ENCODE measurements around the gene TTN. TPM values are rescaled to one million over a fixed set of nuclear protein-coding genes. Genes with fewer than 3 reads are reported as not detected.

TTN gene
- total RNA-seq, 6 experiments from 2014 or later, result 0.42 to 9.5 (median 0.97) TPM

- Histone ChIP-seq H3K4me3 (no peak overlapping the region), H3K4me1 (no peaks in the 10 kb centered on the region), H3K27me3 (no peaks in the 10 kb centered on the region), H3K27ac (no peak overlapping the region), H3K9me3 (no peaks in the 10 kb centered on the region), H3K36me3 (no peaks in the 10 kb centered on the region)
- intact Hi-C loops (cut with DNase I), result no loop called here
- DNase-seq, result no peak
- 62% methylated on average over 2 of the region's 2 CpGs for WGBS (ENCODE audit: insufficient coverage, low coverage, low lambda C conversion rate, missing lambda C conversion rate)
- no peak for ATAC-seq
- no peak for TF ChIP-seq POLR2A (IDR thresholded peaks at IDR 0.05)
- TF ChIP-seq, protein P1, sequence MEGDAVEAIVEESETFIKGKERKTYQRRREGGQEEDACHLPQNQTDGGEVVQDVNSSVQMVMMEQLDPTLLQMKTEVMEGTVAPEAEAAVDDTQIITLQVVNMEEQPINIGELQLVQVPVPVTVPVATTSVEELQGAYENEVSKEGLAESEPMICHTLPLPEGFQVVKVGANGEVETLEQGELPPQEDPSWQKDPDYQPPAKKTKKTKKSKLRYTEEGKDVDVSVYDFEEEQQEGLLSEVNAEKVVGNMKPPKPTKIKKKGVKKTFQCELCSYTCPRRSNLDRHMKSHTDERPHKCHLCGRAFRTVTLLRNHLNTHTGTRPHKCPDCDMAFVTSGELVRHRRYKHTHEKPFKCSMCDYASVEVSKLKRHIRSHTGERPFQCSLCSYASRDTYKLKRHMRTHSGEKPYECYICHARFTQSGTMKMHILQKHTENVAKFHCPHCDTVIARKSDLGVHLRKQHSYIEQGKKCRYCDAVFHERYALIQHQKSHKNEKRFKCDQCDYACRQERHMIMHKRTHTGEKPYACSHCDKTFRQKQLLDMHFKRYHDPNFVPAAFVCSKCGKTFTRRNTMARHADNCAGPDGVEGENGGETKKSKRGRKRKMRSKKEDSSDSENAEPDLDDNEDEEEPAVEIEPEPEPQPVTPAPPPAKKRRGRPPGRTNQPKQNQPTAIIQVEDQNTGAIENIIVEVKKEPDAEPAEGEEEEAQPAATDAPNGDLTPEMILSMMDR (IDR thresholded peaks at IDR 0.05), result no peak
These were observed 73.2 kb downstream of the TTN start for GRCh38 chr2:178733975-178734374.

GRCh38 chr2:178732913-178733312 lies 74.3 kb downstream of the TTN start:
- TF ChIP-seq, protein P1 (IDR thresholded peaks at IDR 0.05), result no peak
- TF ChIP-seq POLR2A (IDR thresholded peaks at IDR 0.05), result no peak
- Histone ChIP-seq H3K27ac (no peak overlapping the region), H3K4me3 (no peak overlapping the region), H3K4me1 (no peaks in the 10 kb centered on the region), H3K27me3 (no peaks in the 10 kb centered on the region), H3K36me3 (no peaks in the 10 kb centered on the region), H3K9me3 (no peaks in the 10 kb centered on the region)
- ATAC-seq (no peak), DNase-seq (no peak)
- 56% methylated on average over 3 of the region's 3 CpGs for WGBS (ENCODE audit: insufficient coverage, low coverage, low lambda C conversion rate, missing lambda C conversion rate)
- intact Hi-C loops (cut with DNase I), result no loop called here

DNA sequence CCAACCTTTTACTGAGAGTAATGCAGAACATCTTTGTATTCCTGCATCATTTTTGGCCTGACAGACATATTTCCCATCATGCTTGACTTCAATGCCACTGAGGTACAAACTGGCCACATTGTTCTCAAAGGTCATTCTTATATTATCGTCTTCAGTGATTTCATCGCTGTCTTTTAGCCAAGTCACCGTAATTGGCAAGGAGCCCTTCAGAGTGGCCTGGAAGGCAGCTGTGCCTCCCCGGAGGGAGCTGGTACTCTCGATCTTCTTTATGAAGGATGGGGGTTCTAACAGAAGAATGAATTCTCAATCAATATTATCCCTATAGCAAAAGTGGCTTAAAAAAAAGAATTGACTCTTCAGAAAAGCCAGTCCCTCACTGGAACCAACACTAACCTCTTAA lies 75.9 kb downstream of the TTN start:
- Histone ChIP-seq H3K27ac (no peak overlapping the region), H3K27me3 (no peaks in the 10 kb centered on the region), H3K36me3 (no peaks in the 10 kb centered on the region), H3K9me3 (no peaks in the 10 kb centered on the region), H3K4me3 (no peak overlapping the region), H3K4me1 (no peaks in the 10 kb centered on the region)
- no peak for ATAC-seq
- DNase-seq, result no peak
- TF ChIP-seq POLR2A (IDR thresholded peaks at IDR 0.05), result no peak
- TF ChIP-seq, protein P1 (IDR thresholded peaks at IDR 0.05), result no peak
- intact Hi-C loops (cut with DNase I), result no loop called here
- WGBS (ENCODE audit: insufficient coverage, low coverage, low lambda C conversion rate, missing lambda C conversion rate), result 69% methylated on average over 5 of the region's 5 CpGs

DNA sequence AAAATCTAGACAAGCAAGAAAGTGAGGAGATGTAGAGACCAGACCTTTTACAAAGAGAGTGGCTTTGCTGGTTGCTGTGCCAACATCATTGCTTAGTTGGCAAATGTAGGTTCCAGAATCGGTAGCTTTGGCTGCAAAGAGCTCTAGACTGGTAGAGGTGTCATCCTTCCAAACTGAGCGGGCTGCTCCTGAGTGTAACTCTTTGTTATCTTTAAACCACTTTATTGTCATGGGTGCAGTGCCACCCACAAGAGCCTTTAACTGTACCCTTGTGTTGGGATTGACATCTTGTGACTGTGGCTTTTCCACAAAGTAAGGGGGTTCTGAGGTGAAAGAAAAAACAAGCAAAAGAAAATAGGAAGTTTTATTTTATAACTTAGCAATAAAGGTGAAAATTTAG lies 77.2 kb downstream of the TTN start:
- WGBS (ENCODE audit: insufficient coverage, low coverage, low lambda C conversion rate, missing lambda C conversion rate), result 75% methylated on average over 2 of the region's 2 CpGs
- no peak for DNase-seq
- TF ChIP-seq, protein P1 (IDR thresholded peaks at IDR 0.05), result no peak
- TF ChIP-seq POLR2A (IDR thresholded peaks at IDR 0.05), result no peak
- Histone ChIP-seq H3K9me3 (no peaks in the 10 kb centered on the region), H3K27me3 (no peaks in the 10 kb centered on the region), H3K36me3 (no peaks in the 10 kb centered on the region), H3K4me3 (no peak overlapping the region), H3K27ac (no peak overlapping the region), H3K4me1 (no peaks in the 10 kb centered on the region)
- ATAC-seq, result no peak
- intact Hi-C loops (cut with DNase I), result no loop called here

GRCh38 chr2:178723786-178724346 lies 83.4 kb downstream of the TTN start:
- H3K4me3 ChIP-seq, result no peak overlapping the region
- TF ChIP-seq POLR2A (IDR thresholded peaks at IDR 0.05), result no peak
- TF ChIP-seq, protein P1 (IDR thresholded peaks at IDR 0.05), result no peak
- 46% methylated on average over 5 of the region's 5 CpGs for WGBS (ENCODE audit: insufficient coverage, low coverage, low lambda C conversion rate, missing lambda C conversion rate)
- H3K9me3 ChIP-seq, result no peaks in the 10 kb centered on the region
- no peaks in the 10 kb centered on the region for H3K36me3 ChIP-seq
- no peaks in the 10 kb centered on the region for H3K27me3 ChIP-seq
- DNase-seq, result no peak
- intact Hi-C loops (cut with DNase I), result no loop called here
- H3K27ac ChIP-seq, result no peak overlapping the region
- no peak for ATAC-seq
- no peaks in the 10 kb centered on the region for H3K4me1 ChIP-seq
